HEK293 (cell line): Measurements from ENCODE around the gene VSTM4.

Experiments used
- CTCF ChIA-PET: fragments of 350-600 bp; formaldehyde crosslinking; extraction: SDS; loops from one replicate; lab custom pipeline; 2021; ENCODE audit warnings: antibody characterized with exemption; lab: Yijun Ruan, JAX
- POLR2A ChIA-PET: fragments of 300-600 bp; formaldehyde crosslinking; extraction: SDS; loops from one replicate; lab custom pipeline; 2020; ENCODE audit warnings: antibody characterized with exemption, inconsistent platforms; lab: Yijun Ruan, JAX
- H3K27ac ChIP-seq: fragments of 200-500 bp; sonication (Bioruptor generic); 2 replicates; pipeline ENCODE4 v1.5.1; 2014; ENCODE audit warnings: low read depth, low read length, control low read depth, inconsistent platforms; ENCODE audit errors: extremely low read depth
- H3K36me3 ChIP-seq, 2 experiments: fragments of 200-500 bp in 1 of 2; sonication (Bioruptor generic) in 1 of 2; 1 replicate in 1 of 2; 2 replicates in 1 of 2; pipeline ENCODE4 v1.5.1; 2014 to 2017; ENCODE audit warnings: inconsistent platforms in 2 of 2, low read length in 2 of 2; ENCODE audit not compliant: control insufficient read depth in 2 of 2, insufficient read depth in 1 of 2
- H3K4me1 ChIP-seq: fragments of 200-500 bp; sonication (Bioruptor generic); 2 replicates; pipeline ENCODE4 v1.5.1; 2014; ENCODE audit warnings: mild to moderate bottlenecking, low read length, inconsistent platforms; ENCODE audit not compliant: control insufficient read depth, insufficient read depth
- H3K4me3 ChIP-seq: 2 replicates; pipeline ENCODE4 v1.5.1; 2011; ENCODE audit warnings: low read depth, mild to moderate bottlenecking, control low read depth, low read length, moderate library complexity
- H3K9me3 ChIP-seq: fragments of 200-500 bp; sonication (Bioruptor generic); 2 replicates; pipeline ENCODE4 v1.5.1; 2014; ENCODE audit warnings: low read depth, low read length, inconsistent platforms; ENCODE audit not compliant: control insufficient read depth, insufficient read depth
- ELK4 ChIP-seq: IDR thresholded peaks from 2 replicates; pipeline ENCODE4 v1.6.1; 2011; ENCODE audit warnings: mild to moderate bottlenecking, low read depth, low read length, borderline replicate concordance
- HOXC10 ChIP-seq: sonication (generic); formaldehyde crosslinking; IDR thresholded peaks from 2 replicates; pipeline ENCODE4 v1.8.1; 2023; ENCODE audit warnings: mild to moderate bottlenecking, missing genetic modification reagents
- INSM2 ChIP-seq: fragments of 450-650 bp; formaldehyde crosslinking; IDR thresholded peaks from 2 replicates; pipeline ENCODE4 v1.5.1; 2016; ENCODE audit warnings: missing biosample characterization, missing genetic modification characterization
- KLF16 ChIP-seq: fragments of 450-650 bp; formaldehyde crosslinking; IDR thresholded peaks from 2 replicates; pipeline ENCODE4 v1.5.1; 2017; ENCODE audit warnings: missing biosample characterization, missing genetic modification characterization
- PRDM1 ChIP-seq: fragments of 450-650 bp; formaldehyde crosslinking; IDR thresholded peaks from 2 replicates; pipeline ENCODE4; 2016; ENCODE audit warnings: missing biosample characterization, missing genetic modification characterization
- SCRT2 ChIP-seq: fragments of 450-650 bp; formaldehyde crosslinking; IDR thresholded peaks from 2 replicates; pipeline ENCODE4 v1.5.1; 2016; ENCODE audit warnings: missing biosample characterization, missing genetic modification characterization
- YY2 ChIP-seq: fragments of 450-650 bp; formaldehyde crosslinking; IDR thresholded peaks from 2 replicates; pipeline ENCODE4 v1.5.1; 2016; ENCODE audit warnings: missing biosample characterization, missing genetic modification characterization
- ZBTB44 ChIP-seq: fragments of 450-650 bp; IDR thresholded peaks from 2 replicates; pipeline ENCODE4 v1.5.1; 2018; ENCODE audit warnings: missing biosample characterization, mild to moderate bottlenecking, missing genetic modification characterization
- ZIC2 ChIP-seq: fragments of 450-650 bp; formaldehyde crosslinking; IDR thresholded peaks from 2 replicates; pipeline ENCODE4 v1.5.1; 2016; ENCODE audit warnings: missing biosample characterization, missing genetic modification characterization
- ZNF133 ChIP-seq: fragments of 450-650 bp; formaldehyde crosslinking; IDR thresholded peaks from 2 replicates; pipeline ENCODE4 v1.5.1; 2016; ENCODE audit warnings: missing biosample characterization, missing genetic modification characterization
- ZNF155 ChIP-seq: fragments of 450-650 bp; formaldehyde crosslinking; IDR thresholded peaks from 2 replicates; pipeline ENCODE4 v1.5.1; 2016; ENCODE audit warnings: missing biosample characterization, missing genetic modification characterization
- ZNF202 ChIP-seq: fragments of 450-650 bp; formaldehyde crosslinking; IDR thresholded peaks from 2 replicates; pipeline ENCODE4 v1.5.1; 2016; ENCODE audit warnings: missing biosample characterization, missing genetic modification characterization, borderline replicate concordance
- ZNF626 ChIP-seq: fragments of 450-650 bp; sonication (Bioruptor Pico); formaldehyde crosslinking; IDR thresholded peaks from 2 replicates; pipeline ENCODE4 v1.5.1; 2018; ENCODE audit warnings: missing biosample characterization, missing genetic modification characterization, inconsistent platforms
- ZSCAN4 ChIP-seq: fragments of 450-650 bp; formaldehyde crosslinking; IDR thresholded peaks from 2 replicates; pipeline ENCODE4 v1.5.1; 2017; ENCODE audit warnings: missing biosample characterization, missing genetic modification characterization
- TF ChIP-seq, protein P1 (sequence below): fragments of 450-650 bp; formaldehyde crosslinking; IDR thresholded peaks from 2 replicates; pipeline ENCODE4 v1.5.1; 2016; ENCODE audit warnings: missing biosample characterization, missing genetic modification characterization
- TF ChIP-seq, protein P2 (sequence below): fragments of 450-650 bp; IDR thresholded peaks from 2 replicates; pipeline ENCODE4 v1.5.1; 2018; ENCODE audit warnings: missing biosample characterization, missing genetic modification characterization

The VSTM4 gene

GRCh38 chr10:49021685-49022084 is 93.6 kb downstream of the VSTM4 start (continued):
- TF ChIP-seq, protein P1, sequence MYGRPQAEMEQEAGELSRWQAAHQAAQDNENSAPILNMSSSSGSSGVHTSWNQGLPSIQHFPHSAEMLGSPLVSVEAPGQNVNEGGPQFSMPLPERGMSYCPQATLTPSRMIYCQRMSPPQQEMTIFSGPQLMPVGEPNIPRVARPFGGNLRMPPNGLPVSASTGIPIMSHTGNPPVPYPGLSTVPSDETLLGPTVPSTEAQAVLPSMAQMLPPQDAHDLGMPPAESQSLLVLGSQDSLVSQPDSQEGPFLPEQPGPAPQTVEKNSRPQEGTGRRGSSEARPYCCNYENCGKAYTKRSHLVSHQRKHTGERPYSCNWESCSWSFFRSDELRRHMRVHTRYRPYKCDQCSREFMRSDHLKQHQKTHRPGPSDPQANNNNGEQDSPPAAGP (tag by site-specific recombination) = no peak
- TF ChIP-seq ZNF626 (no peak), SCRT2 (tag by site-specific recombination) (no peak), ZNF133 (tag by site-specific recombination) (no peak), ZSCAN4 (tag by site-specific recombination) (no peak), HOXC10 (CRISPR knock-in tag) (no peak)

DNA sequence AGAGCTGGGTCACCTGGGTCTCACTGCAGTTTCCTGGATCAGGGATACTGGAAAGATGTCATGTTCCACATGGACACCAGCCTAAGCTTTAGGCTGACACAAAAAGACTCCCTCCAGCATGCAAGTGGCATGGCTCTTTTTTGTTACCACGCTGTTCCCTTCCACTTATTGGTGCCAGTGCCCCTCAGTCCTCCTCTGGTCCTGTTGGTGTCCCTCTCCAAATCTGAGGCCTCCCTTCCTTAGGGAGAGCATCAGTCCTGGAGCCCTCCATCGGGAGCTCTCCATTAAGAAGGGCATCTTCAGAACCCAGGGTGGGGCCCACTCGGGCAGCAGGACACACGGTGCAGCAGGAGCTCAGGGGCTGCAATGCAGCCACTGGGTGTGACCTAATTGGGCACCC is 99.6 kb downstream of the VSTM4 start:
- no peaks in the 10 kb centered on the region for H3K4me1 ChIP-seq
- CTCF ChIA-PET = no interaction called here
- no peaks in the 10 kb centered on the region for H3K36me3 ChIP-seq
- no peak for TF ChIP-seq INSM2 (tag by site-specific recombination)
- TF ChIP-seq ZNF155 = no peak
- TF ChIP-seq, all 188 proteins: peak for 0
- Histone ChIP-seq H3K27ac (no peak overlapping the region), H3K4me3 (no peak overlapping the region), H3K9me3 (no peaks in the 10 kb centered on the region)
- POLR2A ChIA-PET = no interaction called here

DNA sequence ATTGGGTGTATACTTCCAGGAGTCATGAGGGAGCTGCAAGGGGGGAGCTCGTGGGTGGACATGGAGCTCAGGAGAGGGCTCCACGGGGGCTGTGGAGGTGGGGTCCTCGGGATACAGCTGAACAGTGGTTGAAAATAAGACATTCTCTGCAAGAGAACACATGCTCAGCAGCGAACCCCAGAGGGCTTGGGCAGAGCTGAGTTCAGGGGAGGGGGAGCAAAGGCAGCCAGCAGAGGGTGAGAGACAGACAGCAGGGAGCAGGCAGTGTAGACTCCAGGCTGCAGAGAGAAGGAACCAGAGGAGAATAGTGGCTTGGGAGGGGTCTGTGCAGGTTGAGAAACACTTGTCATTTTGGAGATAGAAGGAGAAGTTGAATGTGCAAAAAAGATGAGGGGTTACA is 102.7 kb downstream of the VSTM4 start:
- TF ChIP-seq YY2 (tag by site-specific recombination) = no peak
- no peak for TF ChIP-seq PRDM1
- Histone ChIP-seq H3K9me3 (no peaks in the 10 kb centered on the region), H3K4me1 (no peaks in the 10 kb centered on the region), H3K27ac (no peak overlapping the region), H3K4me3 (no peak overlapping the region), H3K36me3 (no peaks in the 10 kb centered on the region)
- ChIA-PET POLR2A (no interaction called here), CTCF (interaction anchor here (0.6 to 1.4 kb wide), 2 partner anchors 356 to 439 kb away, joined by 3 read pairs; no protein-coding TSS in a partner anchor)

GRCh38 chr10:49011756-49012155 is 103.6 kb downstream of the VSTM4 start:
- POLR2A ChIA-PET = no interaction called here

More at GRCh38 chr10:49011756-49012155, 103.6 kb downstream of the VSTM4 start:
- Histone ChIP-seq H3K9me3 (no peaks in the 10 kb centered on the region), H3K4me3 (no peak overlapping the region), H3K4me1 (no peaks in the 10 kb centered on the region), H3K27ac (no peak overlapping the region)
- CTCF ChIA-PET = interaction anchor here (0.6 kb wide), 1 partner anchor 67 kb away, joined by 3 read pairs; no protein-coding TSS in a partner anchor
- TF ChIP-seq KLF16 (tag by site-specific recombination) (no peak), ZNF202 (no peak), ELK4 (no peak), PRDM1 (no peak), ZBTB44 (tag by site-specific recombination) (no peak), ZIC2 (no peak)
- TF ChIP-seq, protein P1 (tag by site-specific recombination) = no peak
- TF ChIP-seq, protein P2, sequence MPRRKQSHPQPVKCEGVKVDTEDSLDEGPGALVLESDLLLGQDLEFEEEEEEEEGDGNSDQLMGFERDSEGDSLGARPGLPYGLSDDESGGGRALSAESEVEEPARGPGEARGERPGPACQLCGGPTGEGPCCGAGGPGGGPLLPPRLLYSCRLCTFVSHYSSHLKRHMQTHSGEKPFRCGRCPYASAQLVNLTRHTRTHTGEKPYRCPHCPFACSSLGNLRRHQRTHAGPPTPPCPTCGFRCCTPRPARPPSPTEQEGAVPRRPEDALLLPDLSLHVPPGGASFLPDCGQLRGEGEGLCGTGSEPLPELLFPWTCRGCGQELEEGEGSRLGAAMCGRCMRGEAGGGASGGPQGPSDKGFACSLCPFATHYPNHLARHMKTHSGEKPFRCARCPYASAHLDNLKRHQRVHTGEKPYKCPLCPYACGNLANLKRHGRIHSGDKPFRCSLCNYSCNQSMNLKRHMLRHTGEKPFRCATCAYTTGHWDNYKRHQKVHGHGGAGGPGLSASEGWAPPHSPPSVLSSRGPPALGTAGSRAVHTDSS (tag by site-specific recombination) = no peak
- TF ChIP-seq, all 188 proteins: peak for 0
- H3K36me3 ChIP-seq = no peaks in the 10 kb centered on the region
